GM18867 (cell line): Measurements from ENCODE around the gene ZFHX3.

Source experiments
- ATAC-seq: cut with Tn5 transposase; IDR thresholded peaks from one replicate; pipeline ENCODE4 v1.9.1; 2021; ENCODE audit warnings: mild to moderate bottlenecking, moderate library complexity; ENCODE audit not compliant: unreplicated experiment

The ZFHX3 gene

GRCh38 chr16:72809446-72809845 is 238.5 kb downstream of the ZFHX3 start:
- no peak for ATAC-seq

- no peak for ATAC-seq
These were observed 239.2 kb downstream of the ZFHX3 start for GRCh38 chr16:72808754-72809153.

- ATAC-seq, result no peak
These were observed 240.7 kb downstream of the ZFHX3 start for GRCh38 chr16:72807245-72807644.

- peak; percentile 61 for ATAC-seq
These were observed 242.4 kb downstream of the ZFHX3 start for GRCh38 chr16:72805486-72805885.

GRCh38 chr16:72800524-72801161 is 247.3 kb downstream of the ZFHX3 start:
- ATAC-seq, result no peak

GRCh38 chr16:72798264-72798663 is 249.7 kb downstream of the ZFHX3 start:
- no peak for ATAC-seq

GRCh38 chr16:72797621-72798020 is 250.3 kb downstream of the ZFHX3 start:
- ATAC-seq, result no peak

GRCh38 chr16:72796222-72796621 is 251.7 kb downstream of the ZFHX3 start:
- ATAC-seq, result no peak

GRCh38 chr16:72794986-72795385 is 252.9 kb downstream of the ZFHX3 start:
- no peak for ATAC-seq

GRCh38 chr16:72794319-72794718 is 253.6 kb downstream of the ZFHX3 start:
- ATAC-seq, result no peak

GRCh38 chr16:72793716-72794115 is 254.2 kb downstream of the ZFHX3 start:
- ATAC-seq, result no peak

GRCh38 chr16:72793017-72793416 is 254.9 kb downstream of the ZFHX3 start:
- ATAC-seq, result no peak

- no peak for ATAC-seq
These were observed 256.1 kb downstream of the ZFHX3 start for GRCh38 chr16:72791786-72792185.

GRCh38 chr16:72789921-72790320 is 258.0 kb downstream of the ZFHX3 start:
- ATAC-seq, result no peak

GRCh38 chr16:72789465-72789864 is 258.5 kb downstream of the ZFHX3 start:
- ATAC-seq, result no peak

- no peak for ATAC-seq
These were observed 259.6 kb downstream of the ZFHX3 start for GRCh38 chr16:72788269-72788809.

GRCh38 chr16:72787514-72788268 is 260.2 kb downstream of the ZFHX3 start:
- ATAC-seq, result peak; percentile 88

GRCh38 chr16:72787130-72787513 is 260.8 kb downstream of the ZFHX3 start:
- no peak for ATAC-seq

GRCh38 chr16:72786606-72787005 is 261.3 kb downstream of the ZFHX3 start:
- no peak for ATAC-seq

GRCh38 chr16:72785886-72786285 is 262.0 kb downstream of the ZFHX3 start:
- no peak for ATAC-seq

GRCh38 chr16:72785171-72785570 is 262.8 kb downstream of the ZFHX3 start:
- no peak for ATAC-seq

GRCh38 chr16:72783716-72784318 is 264.1 kb downstream of the ZFHX3 start:
- no peak for ATAC-seq
